GM12878 (cell line): Measurements from ENCODE around the gene PPP6C. TPM values are rescaled to one million over a fixed set of nuclear protein-coding genes. Genes with fewer than 3 reads are reported as not detected.

Experiments
- ATAC-seq: fragments of 200-7000 bp; cut with Tn5 transposase; 3 replicates; pipeline ENCODE4 v1.9.1; 2020; ENCODE audit warnings: mild to moderate bottlenecking, moderate library complexity
- BruUV-seq: library from RNA; stranded (reverse); fragments of 400-500 nt; replicated peaks from 2 replicates; lab custom pipeline; 2021; lab: Mats Ljungman, UMichigan
- CTCF ChIA-PET: fragments of 300-600 bp; sonication (Branson Sonifier 250); formaldehyde crosslinking; extraction: SDS; loops from one replicate; lab custom pipeline; 2021; ENCODE audit warnings: inconsistent platforms; lab: Yijun Ruan, JAX
- POLR2A ChIA-PET: fragments of 350-600 bp; formaldehyde crosslinking; extraction: SDS; loops from one replicate; lab custom pipeline; 2021; ENCODE audit warnings: inconsistent platforms; lab: Charles Lee
- RAD21 ChIA-PET: fragments of 300-600 bp; sonication (Branson Sonifier 250); formaldehyde crosslinking; loops from one replicate; lab custom pipeline; 2023; ENCODE audit warnings: antibody characterized with exemption; ENCODE audit not compliant: unreplicated experiment; lab: Charles Lee
- SMC1A ChIA-PET: fragments of 300-600 bp; sonication (Branson Sonifier 250); formaldehyde crosslinking; loops from one replicate; lab custom pipeline; 2023; ENCODE audit not compliant: unreplicated experiment, uncharacterized antibody; lab: Charles Lee
- DNase-seq: peaks from one replicate; pipeline ENCODE4 v3.0.0-alpha.2; 2011; ENCODE audit warnings: low read depth, low spot score
- FAIRE-seq: peaks from 3 replicates; lab custom pipeline; 2011; peaks lifted over from hg19 to GRCh38; lab: Jason Lieb, UNC
- H2AFZ ChIP-seq: 2 replicates; pipeline ENCODE4 v1.6.0; 2011; ENCODE audit warnings: low read depth, low read length, control low read depth; ENCODE audit not compliant: control insufficient read depth
- H3K27ac ChIP-seq: 2 replicates; pipeline ENCODE4 v1.5.1; 2011; ENCODE audit warnings: control low read depth; ENCODE audit not compliant: control insufficient read depth, insufficient read depth
- H3K27me3 ChIP-seq, 2 experiments: replicated peaks in 1 of 2; 2 replicates each; pipeline versions ENCODE4 v1.6.0 to v1.6.1; 2011; ENCODE audit warnings: low read length in 1 of 2; ENCODE audit not compliant: control insufficient read depth in 2 of 2, insufficient read depth in 2 of 2
- H3K36me3 ChIP-seq, 2 experiments: 2 replicates each; pipeline ENCODE4 v1.5.1; 2011; ENCODE audit warnings: low read length in 1 of 2; ENCODE audit not compliant: control insufficient read depth in 2 of 2, insufficient read depth in 2 of 2
- H3K4me1 ChIP-seq: 2 replicates; pipeline ENCODE4 v1.6.1; 2011; ENCODE audit warnings: mild to moderate bottlenecking, low read length, moderate library complexity, mixed read lengths; ENCODE audit not compliant: control insufficient read depth, insufficient read depth
- H3K4me2 ChIP-seq: 2 replicates; pipeline ENCODE4 v1.6.0; 2011; ENCODE audit warnings: control low read depth; ENCODE audit not compliant: control insufficient read depth, insufficient read depth
- H3K4me3 ChIP-seq: fragments of 200-600 bp; sonication (generic); 2 replicates; pipeline ENCODE4 v1.5.1; 2016
- H3K79me2 ChIP-seq: 2 replicates; pipeline ENCODE4 v1.6.0; 2011; ENCODE audit warnings: low read length; ENCODE audit not compliant: control insufficient read depth, insufficient read depth
- H3K9ac ChIP-seq: 2 replicates; pipeline ENCODE4 v1.8.0; 2011; ENCODE audit warnings: low read length, control low read depth, mixed read lengths; ENCODE audit not compliant: control insufficient read depth, insufficient read depth
- H3K9me3 ChIP-seq: replicated peaks from 3 replicates; pipeline ENCODE4 v1.5.1; 2011; ENCODE audit warnings: mild to moderate bottlenecking, low read length; ENCODE audit not compliant: control insufficient read depth, insufficient read depth
- H4K20me1 ChIP-seq: 2 replicates; pipeline ENCODE4 v1.6.0; 2011; ENCODE audit not compliant: control insufficient read depth, insufficient read depth
- ASH2L ChIP-seq: fragments of 300-600, 200-600 bp; sonication (generic); IDR thresholded peaks from 2 replicates; pipeline ENCODE4 v1.6.1; 2017; ENCODE audit warnings: low read depth, mild to moderate bottlenecking, borderline replicate concordance
- CTCF ChIP-seq, 3 experiments: IDR thresholded peaks in 2 of 3; conservative IDR thresholded peaks in 1 of 3; 2 replicates each; pipeline ENCODE4 v1.5.1; 2011; ENCODE audit warnings: low read depth in 3 of 3, low read length in 3 of 3, mild to moderate bottlenecking in 3 of 3, control low read depth in 2 of 3, moderate library complexity in 2 of 3, inconsistent platforms in 1 of 3, mixed read lengths in 1 of 3; ENCODE audit not compliant: control insufficient read depth in 2 of 3, insufficient read depth in 1 of 3; ENCODE audit errors: extremely low read depth in 1 of 3
- E2F8 ChIP-seq: fragments of 450-650 bp; IDR thresholded peaks from 2 replicates; pipeline ENCODE4 v1.6.1; 2018; ENCODE audit warnings: mild to moderate bottlenecking, low read depth, moderate library complexity; ENCODE audit not compliant: partially characterized antibody
- EZH2 ChIP-seq: IDR thresholded peaks from 2 replicates; pipeline ENCODE4 v1.6.1; 2012; ENCODE audit warnings: low read depth, mild to moderate bottlenecking, control low read depth, inconsistent platforms, low read length, borderline replicate concordance; ENCODE audit not compliant: control insufficient read depth
- KDM1A ChIP-seq: fragments of 200-600 bp; sonication (generic); IDR thresholded peaks from 2 replicates; pipeline ENCODE4 v1.6.1; 2016; ENCODE audit warnings: borderline replicate concordance
- KLF5 ChIP-seq: fragments of 450-650 bp; IDR thresholded peaks from 2 replicates; pipeline ENCODE4 v1.6.1; 2014; ENCODE audit warnings: mild to moderate bottlenecking; ENCODE audit not compliant: partially characterized antibody
- MXI1 ChIP-seq: fragments of 150-350 bp; IDR thresholded peaks from 2 replicates; pipeline ENCODE4 v1.6.1; 2011; ENCODE audit warnings: low read depth, mild to moderate bottlenecking, inconsistent platforms, low read length, improper control_type of control experiment
- MYC ChIP-seq: IDR thresholded peaks from 2 replicates; pipeline ENCODE4 v1.6.1; 2011; ENCODE audit warnings: mild to moderate bottlenecking, low read length, moderate library complexity, inconsistent platforms; ENCODE audit not compliant: insufficient read depth, insufficient replicate concordance, insufficient read length, severe bottlenecking
- ZNF217 ChIP-seq: fragments of 450-650 bp; IDR thresholded peaks from 2 replicates; pipeline ENCODE4 v1.6.1; 2017; ENCODE audit warnings: antibody characterized with exemption, mild to moderate bottlenecking
- ZNF384 ChIP-seq: IDR thresholded peaks from 2 replicates; pipeline ENCODE4 v1.6.1; 2012; ENCODE audit warnings: low read depth, mild to moderate bottlenecking, low read length, improper control_type of control experiment, borderline replicate concordance
- WGBS: methylation state at CpG from one replicate; pipeline ENCODE4 v1.1.6; 2016; ENCODE audit warnings: low lambda C conversion rate; ENCODE audit not compliant: insufficient replicate concordance, insufficient coverage; ENCODE audit errors: missing lambda C conversion rate; 5-methylcytosine and 5-hydroxymethylcytosine counted together
- in situ Hi-C: fragments of 300-500 bp; cut with MboI; formaldehyde crosslinking; loops from 9 replicates; pipeline ENCODE4 v1.14.3; 2018; ENCODE audit warnings: mixed read lengths
- intact Hi-C: fragments of 100-400 bp; cut with micrococcal nuclease; formaldehyde crosslinking; loops from one replicate; pipeline ENCODE4 v1.14.2; 2022; ENCODE audit not compliant: unreplicated experiment
- polyA plus RNA-seq, 11 experiments: library from polyadenylated mRNA; depleted of rRNA in 4 of 11; unstranded in 6 of 11; stranded (reverse) in 5 of 11; fragments of >200 nt; fragmentation: Nextera tagmentation in 4 of 11; fragmentation: Illumina TruSeq in 1 of 11; extraction: Ambion mirVana in 4 of 11; extraction: Trizol in 1 of 11; gene quantifications; 1 replicate in 1 of 11; 2 replicates in 10 of 11; pipeline versions ENCODE4 v1.2.1 to v1.2.3, GENCODE V29; 2011 to 2016; ENCODE audit warnings: inconsistent platforms in 2 of 11, missing spikeins in 2 of 11, low read depth in 1 of 11
- total RNA-seq, 4 experiments: library from RNA; depleted of rRNA in 3 of 4; stranded (reverse); fragments of >200 nt in 3 of 4; fragmentation: Illumina TruSeq in 1 of 4; extraction: Trizol in 1 of 4; gene quantifications; 2 replicates each; pipeline versions ENCODE4 v1.2.1 to v1.2.3, GENCODE V29; 2013 to 2021

PPP6C gene
- total and polyA plus RNA-seq, 10 of the 15 experiments (the other 5 are each of a cell fraction or from before 2014, with no cell fraction given), result 26.8 to 45.3 (median 37.1) TPM

GRCh38 chr9:125137200-125137599 lies 52.4 kb downstream of the PPP6C start:
- ChIA-PET POLR2A (no interaction called here), RAD21 (no interaction called here), SMC1A (no interaction called here), CTCF (no interaction called here)
- no TSS peak for BruUV-seq
- Histone ChIP-seq H3K4me1 (no peaks in the 10 kb centered on the region), H3K9me3 (peaks cover 4% of the 10 kb centered on the region; the same call in 2 of the 3 replicates), H3K36me3 (no peaks in the 10 kb centered on the region), H3K27me3 (no peaks in the 10 kb centered on the region), H3K4me3 (no peak overlapping the region), H2AFZ (no peak overlapping the region), H3K4me2 (no peak overlapping the region), H4K20me1 (no peaks in the 10 kb centered on the region), H3K79me2 (no peaks in the 10 kb centered on the region; the same call in 1 of the 2 replicates), H3K9ac (no peak overlapping the region), H3K27ac (no peak overlapping the region)
- DNase-seq, result no peak
- intact Hi-C loops, result no loop called here
- TF ChIP-seq ASH2L (no peak), MYC (no peak), KDM1A (no peak), MXI1 (no peak), EZH2 (no peak), CTCF (IDR thresholded peaks at IDR 0.05 in 2 of 3, conservative IDR thresholded peaks at IDR 0.05 in 1 of 3; ENCODE audit: control insufficient read depth in 2 of 3, extremely low read depth in 1 of 3, insufficient read depth in 1 of 3, low read depth in 3 of 3, low read length in 3 of 3) (no peak), KLF5 (no peak), ZNF384 (no peak), E2F8 (no peak), ZNF217 (no peak)
- in situ Hi-C loops, result no loop called here
- WGBS, result 98% methylated on average over 4 of the region's 4 CpGs
- FAIRE-seq, result no peak
- ATAC-seq, result no peak
